HG02870 (cell line): ENCODE data around the gene SMIM38.
"Not testable (repeated sequence)": the region's sequence is repeated elsewhere in the genome, so short reads cannot be mapped to it uniquely, and the experiment has no call there.

Experiments used
- ATAC-seq: cut with Tn5 transposase; IDR thresholded peaks from one replicate; pipeline ENCODE4 v1.9.1; 2021; ENCODE audit warnings: mild to moderate bottlenecking, moderate library complexity; ENCODE audit not compliant: unreplicated experiment

SMIM38 gene

DNA sequence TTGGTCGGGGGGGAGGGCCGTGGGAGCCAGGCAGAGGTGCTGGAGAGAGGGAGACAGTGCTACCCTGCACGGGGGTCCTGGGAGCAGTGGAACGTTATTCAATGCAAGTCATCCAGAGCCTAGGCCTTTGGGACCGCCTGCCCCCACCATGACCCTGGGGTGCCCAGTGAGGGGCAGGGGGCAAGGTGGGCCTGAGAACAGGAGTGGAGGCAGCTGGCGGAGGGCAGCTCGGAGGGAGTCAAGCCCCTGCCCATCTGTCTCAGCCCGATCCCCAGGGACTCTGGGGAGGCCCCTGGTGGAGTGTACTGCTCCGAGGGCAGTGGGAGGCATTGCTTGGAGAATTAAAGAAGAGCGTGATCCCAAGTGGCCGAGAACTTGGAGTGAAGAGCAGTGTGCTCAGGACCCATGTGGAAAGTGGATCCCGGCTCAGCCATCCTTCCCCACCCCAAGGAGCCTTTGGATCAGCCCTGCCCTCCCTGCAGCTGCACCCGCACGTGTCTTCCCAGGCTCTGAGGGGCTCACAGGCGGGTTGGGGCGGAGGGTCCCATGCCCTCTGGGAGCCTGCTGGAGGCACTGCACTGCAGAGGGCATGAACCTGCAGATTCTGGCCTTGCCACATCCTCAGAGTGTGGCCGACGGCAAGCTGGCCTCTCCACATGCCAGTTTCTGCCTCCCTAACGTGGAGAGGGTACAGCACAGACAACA is 34.0 kb upstream of the SMIM38 start:
- no peak for ATAC-seq

- ATAC-seq: no peak
These were observed 33.5 kb upstream of the SMIM38 start for GRCh38 chr11:69122326-69122629.

GRCh38 chr11:69122630-69123431 is 32.9 kb upstream of the SMIM38 start:
- ATAC-seq: no peak

GRCh38 chr11:69123593-69124545 is 31.9 kb upstream of the SMIM38 start:
- ATAC-seq: no peak

DNA sequence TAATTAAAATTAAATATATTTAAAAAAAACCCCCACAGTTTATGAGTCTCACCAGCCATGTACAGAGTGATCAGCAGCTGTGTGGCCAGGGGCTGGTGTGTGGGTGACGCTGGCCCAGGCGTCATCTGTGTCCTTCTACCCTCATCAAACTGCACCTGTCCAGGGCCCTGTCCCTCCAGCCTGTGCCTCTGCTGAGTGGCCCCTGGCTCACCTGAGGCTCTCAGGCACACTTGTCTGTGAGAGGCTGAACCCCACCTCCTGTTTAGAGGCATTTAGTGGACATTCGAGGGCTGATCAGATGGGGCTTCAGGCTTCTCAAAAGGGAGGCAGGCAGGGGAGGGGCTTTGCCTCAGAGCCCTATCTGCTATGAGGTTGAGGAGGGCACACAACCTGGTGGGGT is 29.9 kb upstream of the SMIM38 start:
- no peak for ATAC-seq

- no peak for ATAC-seq
These were observed 29.4 kb upstream of the SMIM38 start for GRCh38 chr11:69126286-69126685.

- no peak for ATAC-seq
These were observed 28.5 kb upstream of the SMIM38 start for GRCh38 chr11:69127081-69127850.

- ATAC-seq: no peak
These were observed 27.9 kb upstream of the SMIM38 start for GRCh38 chr11:69127884-69128283.

DNA sequence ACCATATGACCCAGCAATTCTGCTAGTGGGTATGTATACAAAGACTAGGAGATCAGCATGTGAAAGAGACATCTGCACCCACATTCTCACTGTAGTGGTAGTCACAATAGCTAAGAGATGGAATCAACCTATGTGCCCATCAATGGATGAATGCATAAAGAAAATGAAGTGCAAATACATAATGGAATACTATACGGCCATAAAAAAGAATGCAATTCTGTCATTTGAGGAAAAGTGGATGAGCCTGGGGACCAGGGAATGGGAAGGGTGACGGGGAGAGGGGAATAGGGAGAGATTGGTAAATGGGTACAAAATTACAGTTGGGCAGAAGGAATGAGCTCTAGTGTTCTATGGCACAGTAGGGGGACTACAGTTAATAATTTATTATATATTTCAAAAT is 26.7 kb upstream of the SMIM38 start:
- no peak for ATAC-seq

GRCh38 chr11:69129647-69130046 is 26.1 kb upstream of the SMIM38 start:
- no peak for ATAC-seq

- ATAC-seq: no peak
These were observed 25.1 kb upstream of the SMIM38 start for GRCh38 chr11:69130654-69131053.

- ATAC-seq: no peak
These were observed 24.6 kb upstream of the SMIM38 start for GRCh38 chr11:69131121-69131566.

GRCh38 chr11:69131644-69132300 is 24.0 kb upstream of the SMIM38 start:
- ATAC-seq: no peak

- no peak for ATAC-seq
These were observed 23.4 kb upstream of the SMIM38 start for GRCh38 chr11:69132301-69132670.

DNA sequence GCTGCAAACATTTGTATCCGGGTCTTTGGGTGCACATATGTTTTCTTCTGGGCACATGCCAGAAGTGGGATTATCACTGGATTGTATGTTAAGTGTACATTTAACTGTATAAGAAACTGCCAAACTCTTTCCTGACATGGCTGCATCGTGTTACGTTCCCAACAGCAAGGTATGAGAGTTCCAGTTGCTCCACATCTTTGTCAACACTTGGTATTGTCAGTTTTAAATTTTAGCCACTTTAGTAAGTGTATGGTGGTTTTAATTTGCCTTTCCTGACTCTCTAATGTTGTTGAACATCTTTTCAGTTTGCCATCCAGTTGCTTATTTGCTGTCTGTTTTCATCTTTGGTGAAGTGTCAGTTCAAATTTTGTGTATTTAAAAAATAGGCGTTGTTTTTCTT is 22.5 kb upstream of the SMIM38 start:
- no peak for ATAC-seq

DNA sequence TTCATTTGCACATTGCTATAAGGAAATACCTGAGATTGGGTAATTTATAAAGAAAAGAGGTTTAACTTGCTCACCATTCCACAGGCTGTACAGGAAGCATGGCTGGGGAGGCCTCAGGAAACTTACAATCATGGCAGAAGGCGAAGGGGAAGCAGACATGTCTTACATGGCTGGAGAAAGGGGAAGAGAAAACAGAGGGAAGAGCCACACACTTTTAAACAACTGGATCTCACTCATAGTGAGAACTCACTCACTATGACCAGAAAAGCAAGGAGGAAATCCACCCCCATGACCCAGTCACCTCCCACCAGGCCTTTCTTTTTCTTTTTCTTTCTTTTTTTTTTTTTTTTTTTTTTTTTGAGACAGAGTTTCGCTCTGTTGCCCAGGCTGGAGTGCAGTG is 21.6 kb upstream of the SMIM38 start:
- ATAC-seq: not testable (repeated sequence)

GRCh38 chr11:69134957-69135356 is 20.8 kb upstream of the SMIM38 start:
- no peak for ATAC-seq

DNA sequence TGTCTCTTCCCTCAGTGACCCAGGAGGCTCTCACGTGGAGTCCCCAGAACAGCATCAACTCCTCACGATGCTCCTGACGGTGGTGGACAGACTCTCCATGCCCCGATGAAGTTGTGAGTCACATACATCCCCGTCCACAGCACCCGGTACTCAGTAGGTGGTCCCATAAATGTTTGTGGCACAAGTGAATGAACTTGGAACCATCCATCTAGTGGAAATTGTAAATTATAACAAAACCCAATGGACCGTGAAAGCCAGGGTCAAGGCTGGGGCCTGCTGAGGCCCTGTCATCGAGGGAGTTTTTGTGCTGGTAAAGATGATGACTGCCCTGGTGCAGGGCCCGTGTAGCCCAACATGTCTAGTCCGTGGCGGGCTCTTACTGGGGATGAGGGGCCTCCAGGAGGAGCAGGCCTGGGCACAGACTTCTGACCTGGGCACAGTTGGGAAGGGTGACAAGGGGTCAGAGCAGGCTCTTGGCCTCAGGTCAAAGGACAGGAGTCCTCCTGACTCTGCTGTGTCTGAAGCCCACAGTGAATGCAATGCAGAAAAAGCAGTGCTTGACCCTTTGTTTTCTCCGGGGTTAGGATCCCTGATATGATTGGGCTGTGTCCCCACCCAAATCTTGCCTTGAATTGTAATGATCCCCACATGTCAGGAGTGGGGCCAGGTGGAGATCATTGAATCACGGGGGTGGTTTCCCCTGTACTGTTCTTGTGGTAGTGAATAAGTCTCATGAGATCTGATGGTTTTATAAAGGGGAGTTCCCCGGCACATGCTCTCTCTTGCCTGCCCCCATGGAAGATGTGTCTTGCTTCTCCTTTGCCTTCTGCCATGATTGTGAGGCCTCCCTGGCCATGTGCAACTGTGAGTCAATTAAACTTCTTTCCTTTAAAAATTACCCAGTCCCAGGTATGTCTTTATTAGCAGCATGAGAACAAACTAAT is 20.0 kb upstream of the SMIM38 start:
- no peak for ATAC-seq

- ATAC-seq: no peak
These were observed 19.3 kb upstream of the SMIM38 start for GRCh38 chr11:69136471-69136870.
